HG03095 (cell line): Measurements from ENCODE around the gene ECSCR.
"Not testable (repeated sequence)": the region's sequence is repeated elsewhere in the genome, so short reads cannot be mapped to it uniquely, and the experiment has no call there.

ENCODE experiments used
- ATAC-seq: cut with Tn5 transposase; IDR thresholded peaks from one replicate; pipeline ENCODE4 v1.9.1; 2021; ENCODE audit warnings: moderate library complexity; ENCODE audit not compliant: unreplicated experiment

Gene ECSCR

DNA sequence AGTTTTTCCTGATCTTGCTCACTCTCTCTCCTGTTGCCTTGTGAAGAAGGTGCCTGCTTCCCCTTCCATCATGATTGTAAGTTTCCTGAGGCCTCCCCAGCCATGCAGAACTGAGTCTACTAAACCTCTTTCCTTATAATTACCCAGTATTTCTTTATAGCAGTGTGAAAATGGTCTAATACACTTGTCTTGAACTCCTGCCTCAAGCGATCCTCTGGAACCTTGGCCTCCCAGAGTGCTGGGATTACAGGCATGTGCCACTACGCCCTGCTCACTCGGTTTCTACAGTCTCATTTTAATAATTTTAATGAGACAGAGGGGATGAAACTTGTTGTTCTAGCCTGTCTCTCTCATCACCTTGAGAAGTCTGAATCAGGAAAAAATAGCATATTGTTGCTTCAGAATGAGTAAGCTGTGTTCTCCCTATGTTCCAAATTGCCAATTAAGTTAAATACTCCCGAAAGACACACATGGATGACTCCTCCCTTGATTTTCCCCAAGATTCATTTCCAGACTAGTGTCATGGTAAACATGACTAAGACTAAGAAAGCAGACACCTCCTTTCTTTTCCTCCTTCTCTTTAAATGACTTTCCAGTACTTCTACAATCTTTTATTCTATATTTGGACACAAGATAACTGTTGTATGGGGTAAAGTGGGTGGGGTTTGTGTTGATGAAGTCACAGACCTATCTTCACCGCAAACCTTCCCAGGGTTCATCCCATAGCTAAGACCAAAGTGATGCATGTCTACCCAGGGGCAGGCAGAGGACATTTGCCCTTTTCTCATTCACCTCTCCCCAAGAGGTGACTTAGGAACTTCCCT lies 15.4 kb downstream of the ECSCR start:
- ATAC-seq: peak; percentile 52

DNA sequence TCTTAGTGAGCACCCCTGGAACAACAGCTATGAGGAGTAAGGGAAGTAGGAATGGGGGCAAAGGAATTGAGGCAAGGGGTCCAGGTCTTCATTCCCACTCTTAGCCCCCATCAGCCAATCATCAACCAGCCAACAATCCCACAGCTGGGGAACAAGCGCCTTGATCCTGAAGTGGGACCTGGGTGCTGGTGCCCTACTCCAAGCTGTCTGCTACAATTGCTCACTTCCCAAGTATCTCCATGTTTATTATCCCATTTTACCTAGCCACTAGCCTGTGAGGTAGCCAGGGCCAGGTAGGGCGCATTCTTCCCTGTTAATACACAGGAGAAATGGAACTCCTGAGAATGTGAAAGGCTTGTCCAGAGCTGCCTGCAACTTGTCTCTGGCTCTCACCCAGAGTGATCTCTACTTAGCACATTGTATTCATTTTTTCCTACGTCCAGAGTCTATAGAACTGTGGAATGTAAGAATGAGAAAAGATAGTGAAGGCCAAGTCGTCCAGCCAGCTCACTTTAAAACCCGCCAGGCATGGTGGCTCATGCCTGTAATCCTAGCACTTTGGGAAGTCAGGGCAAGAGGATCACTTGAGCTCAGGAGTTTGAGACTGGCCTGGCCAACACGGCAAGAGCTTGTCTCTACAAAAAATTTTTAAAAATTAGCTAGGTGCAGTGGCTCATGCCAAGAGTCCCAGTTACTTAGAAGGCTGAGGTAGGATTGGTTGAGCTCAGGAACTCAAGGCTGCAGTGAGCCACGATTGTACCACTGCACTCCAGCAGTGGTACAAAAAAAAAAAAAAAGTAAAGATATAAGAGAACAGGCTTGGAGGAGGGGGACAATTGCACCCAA lies 17.0 kb downstream of the ECSCR start:
- no peak for ATAC-seq

DNA sequence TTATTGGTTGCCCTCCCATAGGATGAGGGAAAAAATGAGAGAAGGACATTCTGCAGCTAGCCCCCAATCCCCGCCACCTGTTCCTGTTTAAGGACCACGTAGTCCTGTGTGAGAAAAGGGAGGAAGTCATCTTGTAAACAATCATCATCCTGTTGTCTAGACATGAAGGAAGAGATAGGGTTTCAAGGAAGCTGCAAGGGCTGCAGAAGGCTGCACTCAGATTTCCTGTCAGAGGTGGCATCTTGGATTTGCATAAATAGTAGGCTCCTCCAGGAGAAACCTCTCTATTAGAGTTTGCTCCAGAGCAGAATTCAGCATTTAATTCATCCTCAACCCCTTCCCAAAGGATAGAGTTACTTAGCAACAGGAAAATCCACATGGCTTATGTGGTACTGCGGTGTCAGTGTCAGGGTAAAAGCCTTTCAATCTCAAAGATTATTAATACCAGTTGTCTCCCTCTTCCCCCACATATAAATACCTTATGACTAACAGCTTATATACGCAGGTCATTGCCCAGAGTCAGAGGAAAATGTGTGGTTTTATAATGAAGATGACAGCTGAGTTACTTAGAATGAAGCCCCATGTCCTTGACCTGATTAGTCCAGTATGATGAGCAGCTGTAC lies 18.6 kb downstream of the ECSCR start:
- no peak for ATAC-seq

DNA sequence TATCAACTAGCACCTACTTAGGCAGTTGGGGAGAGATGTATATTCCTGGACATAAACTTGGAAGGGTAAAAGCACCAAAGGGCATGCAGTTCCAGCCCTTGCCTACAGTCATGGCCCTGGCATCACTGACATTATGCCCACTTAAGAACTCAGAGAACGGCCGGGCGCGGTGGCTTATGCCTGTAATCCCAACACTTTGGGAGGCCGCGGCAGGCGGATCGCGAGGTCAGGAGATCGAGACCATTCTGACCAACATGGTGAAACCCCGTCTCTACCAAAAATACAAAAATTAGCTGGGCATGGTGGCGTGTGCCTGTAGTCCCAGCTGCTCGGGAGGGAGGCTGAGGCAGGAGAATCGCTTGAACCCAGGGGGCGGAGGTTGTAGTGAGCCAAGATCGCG lies 22.1 kb downstream of the ECSCR start:
- not testable (repeated sequence) for ATAC-seq

DNA sequence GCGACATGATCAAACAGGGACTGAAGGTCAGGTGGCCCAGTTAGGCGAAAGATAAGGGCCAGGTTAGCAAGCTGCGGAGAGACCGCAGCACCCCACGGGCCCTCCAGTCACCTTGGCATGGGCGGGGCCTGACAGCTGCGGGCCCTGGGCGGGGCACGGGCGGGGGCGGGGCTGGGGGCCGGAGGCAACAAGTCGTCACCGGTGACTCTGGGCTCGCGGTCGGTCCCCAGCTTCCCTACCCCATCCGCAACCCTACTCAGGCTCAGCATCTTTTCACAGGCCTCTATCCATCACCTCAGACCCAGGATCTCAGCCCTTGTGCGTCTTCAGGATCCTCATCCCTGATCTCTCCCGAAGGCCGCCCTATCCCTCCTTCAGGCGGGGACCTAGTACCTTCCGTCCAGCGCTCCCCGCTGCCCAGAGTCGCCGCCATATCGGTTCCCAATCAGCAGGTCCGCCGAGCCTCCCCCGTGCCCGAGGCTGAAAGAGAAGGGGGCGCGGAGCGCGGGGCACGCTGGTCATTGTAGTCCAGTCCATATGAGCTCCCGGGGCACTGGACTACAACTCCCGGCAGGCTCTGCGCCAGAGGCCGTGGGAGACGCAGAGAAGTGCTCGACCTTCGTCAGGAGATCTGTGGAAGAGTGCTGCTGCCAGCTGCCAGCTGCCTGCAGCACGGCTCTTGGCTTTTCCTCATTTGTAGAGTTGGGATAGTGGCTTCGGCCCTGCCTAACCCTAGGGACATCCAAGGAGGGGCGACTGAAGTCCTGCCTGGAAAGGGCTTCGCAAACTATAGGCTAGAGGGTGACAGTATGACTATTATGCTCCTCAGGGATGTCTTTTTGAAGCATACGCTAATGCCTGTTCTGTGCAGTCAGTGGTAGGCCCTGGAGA lies 23.3 kb downstream of the ECSCR start, which contains the start of gene DNAJC18:
TSS of gene DNAJC18 (minus strand) at position 513 of the 891 bp plus-strand sequence. CDS start at position 433, 80 bp downstream.
- ATAC-seq: peak; percentile 88

DNA sequence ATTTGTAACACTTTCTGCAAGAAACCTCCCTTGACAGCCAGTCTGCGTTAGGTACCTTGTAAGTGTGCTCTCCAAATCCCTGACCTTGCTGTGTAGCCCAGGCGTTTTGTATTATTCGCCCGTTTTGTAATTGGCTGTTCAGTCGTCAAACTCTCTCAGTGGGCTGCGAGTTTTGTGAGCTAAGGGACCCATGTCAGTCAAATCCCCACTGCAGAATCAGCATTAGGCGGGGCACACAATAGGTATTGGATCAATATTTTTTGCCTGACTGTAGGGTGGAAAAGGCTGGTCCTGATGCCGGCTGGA lies 23.9 kb downstream of the ECSCR start:
- no peak for ATAC-seq

DNA sequence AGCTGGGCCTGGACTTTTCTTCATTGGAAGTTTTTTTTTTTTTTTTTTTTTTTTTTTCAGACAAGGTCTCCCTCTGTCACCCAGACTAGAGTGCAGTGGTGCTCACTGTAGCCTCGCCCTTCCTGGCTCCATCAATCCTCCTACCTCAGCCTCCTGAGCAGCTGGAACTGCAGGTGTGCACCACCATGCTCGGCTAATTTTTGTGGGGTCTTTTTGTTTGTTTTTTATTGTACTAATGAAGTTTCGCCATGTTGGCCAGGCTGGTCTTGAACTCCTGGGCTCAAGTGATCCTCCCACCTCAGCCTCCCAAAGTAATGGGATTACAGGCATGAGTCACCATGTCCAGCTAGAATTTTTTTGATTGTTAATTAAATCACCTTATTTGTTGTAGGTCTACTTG lies 26.9 kb downstream of the ECSCR start:
- ATAC-seq: no peak

DNA sequence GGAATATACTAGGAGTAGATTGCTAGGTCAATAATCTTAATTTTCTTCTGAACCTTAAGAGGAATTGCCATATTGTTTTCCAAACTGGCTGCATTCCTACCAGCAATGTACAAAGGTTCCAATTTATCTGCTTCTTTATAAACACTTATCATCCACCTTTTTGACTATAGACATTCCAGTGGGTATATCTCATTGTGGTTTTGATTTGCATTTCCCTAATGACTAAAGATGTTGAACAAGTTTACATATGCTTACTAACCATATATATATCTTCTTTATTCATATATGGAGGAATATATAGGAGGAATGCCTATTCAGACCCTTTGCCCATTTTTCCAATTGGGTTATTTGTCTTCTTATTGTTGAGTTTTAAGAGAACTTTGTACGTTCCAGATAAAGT lies 30.8 kb downstream of the ECSCR start:
- ATAC-seq: no peak

DNA sequence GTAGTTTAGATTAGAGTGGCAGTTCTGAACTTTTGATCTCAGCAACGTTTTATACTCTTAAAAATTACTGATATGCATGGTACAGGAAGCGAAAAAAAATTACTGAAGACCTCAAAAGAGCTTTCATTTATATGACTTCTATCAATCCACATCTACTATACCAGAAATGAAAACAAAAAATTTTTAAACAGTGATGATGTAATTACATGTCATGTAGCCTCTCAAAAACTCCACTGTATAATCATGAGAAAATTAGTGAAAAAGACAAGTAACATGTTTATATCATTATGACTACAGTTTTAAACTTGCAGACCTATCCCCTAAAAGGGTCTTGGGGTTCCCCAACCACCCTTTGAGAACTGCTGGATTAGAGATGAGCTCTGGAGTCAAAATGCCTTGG lies 32.5 kb downstream of the ECSCR start:
- no peak for ATAC-seq

DNA sequence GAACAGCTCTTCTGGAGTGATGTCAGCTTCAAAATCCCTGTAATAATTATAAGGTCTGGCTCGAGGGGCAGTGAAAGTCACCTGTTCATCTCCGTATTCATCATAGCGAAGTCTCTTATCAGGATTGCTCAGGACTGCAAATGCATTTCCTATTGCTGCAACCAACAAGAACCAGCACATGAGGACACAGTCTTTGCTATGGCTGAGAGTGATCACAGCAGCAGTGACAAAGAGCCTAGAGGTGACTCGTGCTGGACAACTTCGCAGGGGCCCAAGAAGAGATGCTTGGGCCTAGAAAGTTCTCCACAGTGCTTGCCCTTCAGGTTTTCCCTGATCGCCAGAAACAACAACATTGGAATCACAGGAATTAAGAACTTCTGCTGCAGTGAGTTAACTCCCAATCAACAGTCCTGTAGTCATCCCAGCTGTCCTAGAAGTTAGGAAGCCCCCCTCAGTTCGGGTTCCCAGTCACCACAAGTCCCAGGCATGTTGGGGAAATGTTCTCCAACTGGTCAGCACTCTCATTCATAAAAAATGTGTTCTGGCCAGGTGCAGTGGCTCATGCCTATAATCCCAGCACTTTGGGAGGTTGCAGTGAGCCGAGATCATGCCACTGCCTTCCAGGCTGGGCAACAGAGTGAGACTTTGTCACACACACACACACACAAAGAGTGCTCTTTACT lies 36.2 kb downstream of the ECSCR start:
- ATAC-seq: no peak

DNA sequence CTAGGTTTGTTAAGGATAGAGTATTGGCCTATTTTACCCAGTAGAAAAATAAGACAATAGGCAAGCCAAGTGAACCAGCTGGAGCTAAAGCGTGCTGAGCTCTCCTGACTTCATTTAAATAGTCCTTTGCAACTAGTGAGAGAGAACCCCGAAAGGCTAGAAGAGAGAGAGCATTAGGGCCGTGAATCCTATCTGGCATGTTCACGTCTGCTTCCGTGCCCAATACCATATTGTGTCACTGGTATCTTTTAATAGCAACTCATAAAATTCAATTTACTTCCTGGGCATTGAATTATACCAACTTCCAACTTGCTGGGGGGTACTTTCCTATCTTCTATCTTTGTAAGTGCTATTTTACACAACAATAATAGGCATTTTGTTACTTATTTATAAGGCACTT lies 37.0 kb downstream of the ECSCR start:
- ATAC-seq: no peak

DNA sequence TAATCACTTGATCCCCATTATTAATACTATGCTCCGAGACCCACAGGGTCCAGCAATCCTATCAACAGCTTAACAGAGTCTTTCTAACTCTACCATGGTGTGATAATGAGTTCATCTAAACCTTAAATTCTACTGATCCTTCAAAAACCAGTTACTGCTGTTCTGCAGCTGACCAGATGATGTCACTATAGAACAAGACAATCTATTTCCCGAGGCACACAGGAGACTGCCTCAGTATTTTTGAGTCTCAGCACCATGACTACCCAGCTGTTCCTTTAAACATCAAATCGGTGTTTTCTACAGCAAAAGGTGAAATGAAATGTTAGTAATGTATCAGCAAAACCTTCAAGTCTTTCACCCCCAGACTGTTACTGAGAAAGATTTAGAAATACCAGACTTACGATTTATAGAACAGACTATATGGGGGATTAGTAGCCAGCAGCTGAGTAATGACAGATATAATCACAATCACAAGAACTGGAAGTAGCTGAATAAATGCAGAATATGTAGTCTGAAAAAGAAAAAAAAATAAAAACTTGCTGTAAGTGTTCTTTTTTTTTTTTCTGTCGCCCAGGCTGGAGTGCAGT lies 40.1 kb downstream of the ECSCR start:
- no peak for ATAC-seq

DNA sequence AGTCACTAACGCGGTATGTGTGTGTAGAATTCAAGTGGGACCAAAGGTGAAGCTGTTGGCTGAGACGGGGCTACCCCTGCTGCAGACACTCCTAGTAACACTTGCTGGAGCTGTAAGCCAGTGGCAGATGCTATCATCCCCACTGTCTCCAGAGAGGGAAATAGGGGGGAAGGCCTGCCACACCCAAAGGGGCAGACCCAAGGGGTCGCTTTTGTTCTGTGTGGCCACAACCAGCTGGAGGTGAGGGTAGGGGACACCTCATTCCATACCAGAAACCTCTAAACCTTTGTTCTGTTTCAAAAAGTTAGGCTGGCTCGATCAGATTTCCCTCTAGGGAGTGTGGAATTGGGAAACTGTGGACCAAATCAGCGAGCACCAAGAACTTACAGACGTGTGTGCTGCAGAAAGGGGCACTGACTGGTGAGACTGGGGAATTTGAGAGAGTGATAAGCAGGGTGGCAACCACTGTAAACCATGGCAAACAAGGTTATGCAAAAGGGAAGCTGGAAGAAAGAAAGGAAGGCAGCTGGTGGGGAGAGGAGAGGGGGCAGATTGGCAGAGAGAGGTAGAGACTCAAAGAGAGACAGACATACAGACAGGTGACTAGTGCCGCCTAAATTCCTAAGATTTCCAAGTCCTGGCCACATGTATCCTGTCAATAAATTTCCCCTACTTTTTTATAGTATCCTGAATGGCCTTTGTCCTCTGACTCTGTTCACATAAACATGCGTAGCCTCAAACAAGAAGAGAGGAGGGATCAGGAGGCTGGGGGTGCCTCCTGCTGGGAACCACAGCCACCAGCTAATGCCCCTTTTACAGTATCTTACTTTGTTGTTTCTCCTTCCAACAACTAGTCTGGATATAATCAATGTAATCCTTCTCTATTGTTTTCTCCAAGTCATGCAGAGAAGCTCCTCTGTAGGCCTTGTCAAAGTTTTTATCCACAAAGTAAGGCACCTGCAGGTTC lies 43.0 kb downstream of the ECSCR start:
- no peak for ATAC-seq

DNA sequence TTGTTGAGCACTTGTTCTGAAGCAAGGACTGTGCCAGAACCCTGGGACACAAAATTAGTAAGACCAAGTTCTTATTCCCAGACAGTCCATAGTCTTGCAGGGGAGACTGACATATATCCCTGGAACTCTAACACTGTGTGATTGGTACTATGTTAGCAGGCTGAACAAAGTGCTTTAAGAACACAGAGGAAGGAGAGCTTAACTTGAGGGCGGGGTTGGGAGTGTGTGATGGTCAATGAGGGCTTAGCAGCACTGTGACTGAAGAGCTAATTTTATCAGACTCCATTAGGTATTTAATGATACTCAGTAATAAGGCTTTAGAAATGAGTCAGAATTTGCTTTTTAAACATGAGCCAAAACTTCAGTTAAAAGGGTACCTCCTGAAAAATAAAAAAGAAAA lies 43.8 kb downstream of the ECSCR start:
- ATAC-seq: no peak

DNA sequence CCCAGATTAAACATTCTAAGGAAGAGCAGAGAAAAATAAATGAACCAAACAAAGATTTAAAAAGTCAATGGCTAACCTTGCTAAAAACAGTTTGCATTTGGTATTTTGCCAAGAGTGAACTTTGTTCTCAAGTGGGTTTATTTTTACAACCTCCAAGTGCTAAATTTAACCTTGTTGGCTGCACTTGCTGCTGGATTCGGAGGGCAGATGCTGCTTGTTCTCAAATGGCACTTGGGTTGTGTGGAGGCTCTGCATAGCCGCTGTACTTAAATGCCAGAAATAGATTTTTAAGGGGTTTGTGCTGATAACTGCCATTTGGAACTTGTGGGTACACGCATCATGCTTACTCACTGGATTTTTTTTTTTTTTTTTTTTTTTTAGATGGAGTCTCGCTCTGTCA lies 45.3 kb downstream of the ECSCR start:
- no peak for ATAC-seq

DNA sequence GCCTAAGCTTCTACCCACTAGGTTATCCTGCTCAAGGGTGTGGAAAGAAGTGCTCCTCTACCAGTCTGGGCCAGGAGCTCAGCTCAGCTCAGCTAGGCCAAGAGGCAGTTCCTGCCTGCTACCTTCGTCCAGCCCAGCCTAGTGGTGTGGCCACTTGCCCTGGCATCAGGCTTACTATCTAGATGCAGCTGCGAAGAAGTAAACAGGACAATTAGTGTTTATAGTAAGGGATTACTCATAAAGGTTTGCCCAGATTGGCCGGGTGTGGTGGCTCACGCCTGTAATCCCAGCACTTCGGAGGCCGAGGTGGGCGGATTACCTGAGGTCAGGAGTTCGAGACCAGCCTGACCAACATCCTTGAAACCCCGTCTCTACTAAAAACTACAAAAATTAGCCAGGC lies 45.9 kb downstream of the ECSCR start:
- no peak for ATAC-seq

DNA sequence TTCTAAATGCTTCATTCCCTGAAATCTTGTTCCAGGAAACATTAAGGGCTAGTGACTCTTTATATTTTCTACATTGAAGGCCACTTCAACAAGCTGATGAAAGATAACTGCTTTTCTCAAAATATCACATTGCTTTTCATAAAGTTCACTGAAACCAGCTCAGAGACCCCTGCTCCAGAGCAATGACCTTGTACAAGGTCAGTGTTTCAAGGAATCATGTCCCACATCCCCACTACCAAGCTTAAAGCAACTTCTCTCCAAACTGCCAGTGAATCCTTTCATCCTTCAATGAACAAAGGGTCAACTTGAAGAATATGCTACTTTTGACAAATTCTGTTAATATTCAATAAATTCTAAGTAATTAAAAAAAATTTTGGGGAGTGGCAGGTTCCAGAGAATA lies 46.7 kb downstream of the ECSCR start:
- no peak for ATAC-seq

DNA sequence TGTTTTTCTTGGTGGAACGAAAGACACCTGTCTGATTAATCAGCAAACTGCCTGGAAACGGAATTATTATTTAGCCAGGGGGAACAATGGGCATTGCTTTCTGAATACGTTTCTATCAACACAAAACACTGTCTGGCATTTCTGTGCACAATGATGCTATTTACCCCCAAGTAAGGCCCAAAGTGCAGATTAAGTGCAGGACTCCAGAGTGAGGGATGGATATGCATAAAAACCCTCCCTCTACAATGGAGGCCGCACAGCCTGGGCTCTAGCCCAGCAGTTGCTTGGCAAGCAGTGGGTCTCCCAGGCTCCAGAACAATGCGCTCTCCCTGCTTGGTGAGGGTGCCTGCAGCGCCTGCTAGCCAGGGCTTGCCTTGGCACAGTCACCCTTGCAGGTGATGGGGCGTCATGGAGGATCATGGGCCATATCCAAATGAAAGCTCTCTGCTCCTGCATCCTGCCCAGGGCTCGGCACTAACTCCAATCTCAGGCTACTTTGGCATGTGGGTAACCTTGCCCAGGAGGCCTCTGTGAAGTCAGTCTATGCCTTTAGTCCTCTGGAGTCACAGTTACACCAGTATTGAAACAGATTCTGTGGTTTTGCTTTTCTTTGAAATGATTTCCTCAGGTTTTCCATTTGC lies 47.2 kb downstream of the ECSCR start:
- no peak for ATAC-seq
